HepG2 (cell line): ENCODE data around the gene CYP17A1. TPM values are rescaled to one million over a fixed set of nuclear protein-coding genes. Genes with fewer than 3 reads are reported as not detected.
A peak's percentile ranks its signal among the peaks of the same experiment; 100 is the strongest.

Source experiments
- ARID3A ChIP-seq: IDR thresholded peaks from 2 replicates; pipeline ENCODE4 v1.6.1; 2012; ENCODE audit warnings: low read depth, low read length, improper control_type of control experiment
- FOSL2 ChIP-seq: sonication (generic); formaldehyde crosslinking; IDR thresholded peaks from 2 replicates; pipeline ENCODE4 v1.4.0; 2020; ENCODE audit warnings: missing genetic modification reagents
- HNF4A ChIP-seq: sonication (generic); formaldehyde crosslinking; IDR thresholded peaks from 2 replicates; pipeline ENCODE4 v1.4.0; 2020; ENCODE audit warnings: missing genetic modification reagents
- MNT ChIP-seq: fragments of 450-650 bp; IDR thresholded peaks from 2 replicates; pipeline ENCODE4 v1.6.1; 2016
- MXI1 ChIP-seq: IDR thresholded peaks from 3 replicates; pipeline ENCODE4 v1.6.1; 2012; ENCODE audit warnings: low read depth, low read length, inconsistent platforms, borderline replicate concordance
- PAXIP1 ChIP-seq: sonication (generic); formaldehyde crosslinking; conservative IDR thresholded peaks from 2 replicates; pipeline ENCODE4 v1.4.0; 2020; ENCODE audit warnings: mild to moderate bottlenecking, missing genetic modification reagents, moderate library complexity
- RXRB ChIP-seq: IDR thresholded peaks from 2 replicates; pipeline ENCODE4 v1.6.1; 2016; ENCODE audit warnings: borderline replicate concordance, missing genetic modification reagents, missing compliant biosample characterization
- ZMYM2 ChIP-seq: sonication (generic); formaldehyde crosslinking; IDR thresholded peaks from 2 replicates; pipeline ENCODE4 v1.8.0; 2022; ENCODE audit warnings: mild to moderate bottlenecking, missing genetic modification reagents
- ZNF280B ChIP-seq: sonication (generic); formaldehyde crosslinking; IDR thresholded peaks from 2 replicates; pipeline ENCODE4 v1.5.0; 2020; ENCODE audit warnings: missing genetic modification reagents, mild to moderate bottlenecking, borderline replicate concordance
- ZNF574 ChIP-seq: sonication (generic); formaldehyde crosslinking; IDR thresholded peaks from 2 replicates; pipeline ENCODE4 v1.4.0; 2020; ENCODE audit warnings: missing genetic modification reagents
- ZNF749 ChIP-seq: sonication (generic); formaldehyde crosslinking; IDR thresholded peaks from 2 replicates; pipeline ENCODE4 v1.8.0; 2022; ENCODE audit warnings: mild to moderate bottlenecking, missing genetic modification reagents, moderate library complexity, borderline replicate concordance
- ZNF781 ChIP-seq: sonication (generic); formaldehyde crosslinking; IDR thresholded peaks from 2 replicates; pipeline ENCODE4 v1.5.1; 2020; ENCODE audit warnings: borderline replicate concordance, mild to moderate bottlenecking, missing genetic modification reagents; ENCODE audit errors: not compliant biosample characterization
- ZNF878 ChIP-seq: sonication (generic); formaldehyde crosslinking; IDR thresholded peaks from 2 replicates; pipeline ENCODE4 v1.8.1; 2023; ENCODE audit warnings: mild to moderate bottlenecking, missing genetic modification reagents, moderate library complexity
- polyA plus RNA-seq, 8 experiments: library from polyadenylated mRNA; depleted of rRNA in 3 of 8; stranded (reverse) in 7 of 8; unstranded in 1 of 8; fragments of >200 nt; fragmentation: Illumina TruSeq in 4 of 8; extraction: Trizol in 4 of 8; gene quantifications; 2 replicates each; pipeline versions ENCODE4 v1.2.1 to v1.2.3, GENCODE V29; 2011 to 2016; ENCODE audit warnings: low read depth in 4 of 8, missing spikeins in 1 of 8, mixed read lengths in 1 of 8; ENCODE audit not compliant: insufficient read depth in 1 of 8
- total RNA-seq, 5 experiments: library from RNA; depleted of rRNA; stranded (reverse); fragments of >200 nt; fragmentation: Illumina TruSeq; extraction: Trizol; gene quantifications; 2 replicates each; pipeline ENCODE4 v1.2.3, GENCODE V29; 2016; ENCODE audit warnings: low read depth in 1 of 5

Gene CYP17A1
- total and polyA plus RNA-seq, 2 of the 13 experiments (the other 11 are each of a cell fraction or from before 2014, with no cell fraction given), result 0.13 to 1.1 TPM

- TF ChIP-seq ZNF574 (CRISPR knock-in tag), result 0 out of 2 replicates have a peak, but pooled peaks have one; percentile 17
- TF ChIP-seq FOSL2 (CRISPR knock-in tag), result 0 out of 2 replicates have a peak, but pooled peaks have one; percentile 6
- no peak for TF ChIP-seq ZNF781 (CRISPR knock-in tag)
- TF ChIP-seq RXRB (CRISPR knock-in tag), result peak; percentile 31; the same call in 1 of the 2 replicates
- TF ChIP-seq PAXIP1 (CRISPR knock-in tag), result 0 out of 2 replicates have a peak, but pooled peaks have one; percentile 48
- TF ChIP-seq ARID3A, result no peak
- no peak for TF ChIP-seq ZNF749
- TF ChIP-seq HNF4A (CRISPR knock-in tag), result peak; percentile 39; the same call in 1 of the 2 replicates
- no peak for TF ChIP-seq ZMYM2 (CRISPR knock-in tag)
- no peak for TF ChIP-seq ZNF280B (CRISPR knock-in tag)
- peak; percentile 49; the same call in 1 of the 2 replicates for TF ChIP-seq MNT
- no peak for TF ChIP-seq ZNF878 (CRISPR knock-in tag)
- peak; percentile 68; the same call in 1 of the 3 replicates for TF ChIP-seq MXI1
Observed at GRCh38 chr10:102831322-102832071, 5.7 kb downstream of the CYP17A1 start (continued).
